H4 (cell line): ENCODE data around the gene ACTL10. TPM values are rescaled to one million over a fixed set of nuclear protein-coding genes. Genes with fewer than 3 reads are reported as not detected.

ENCODE experiments used
- DNase-seq: peaks from one replicate; pipeline ENCODE4 v3.0.0-alpha.2; 2015; ENCODE audit warnings: low spot score
- total RNA-seq: library from RNA; depleted of rRNA; stranded (reverse); fragments of >200 nt; shearing (Covaris generic); gene quantifications from 2 replicates; pipeline ENCODE4 v1.2.3, GENCODE V29; 2014

ACTL10 gene
- total RNA-seq, 1 experiment from 2014 or later = not detected

DNA sequence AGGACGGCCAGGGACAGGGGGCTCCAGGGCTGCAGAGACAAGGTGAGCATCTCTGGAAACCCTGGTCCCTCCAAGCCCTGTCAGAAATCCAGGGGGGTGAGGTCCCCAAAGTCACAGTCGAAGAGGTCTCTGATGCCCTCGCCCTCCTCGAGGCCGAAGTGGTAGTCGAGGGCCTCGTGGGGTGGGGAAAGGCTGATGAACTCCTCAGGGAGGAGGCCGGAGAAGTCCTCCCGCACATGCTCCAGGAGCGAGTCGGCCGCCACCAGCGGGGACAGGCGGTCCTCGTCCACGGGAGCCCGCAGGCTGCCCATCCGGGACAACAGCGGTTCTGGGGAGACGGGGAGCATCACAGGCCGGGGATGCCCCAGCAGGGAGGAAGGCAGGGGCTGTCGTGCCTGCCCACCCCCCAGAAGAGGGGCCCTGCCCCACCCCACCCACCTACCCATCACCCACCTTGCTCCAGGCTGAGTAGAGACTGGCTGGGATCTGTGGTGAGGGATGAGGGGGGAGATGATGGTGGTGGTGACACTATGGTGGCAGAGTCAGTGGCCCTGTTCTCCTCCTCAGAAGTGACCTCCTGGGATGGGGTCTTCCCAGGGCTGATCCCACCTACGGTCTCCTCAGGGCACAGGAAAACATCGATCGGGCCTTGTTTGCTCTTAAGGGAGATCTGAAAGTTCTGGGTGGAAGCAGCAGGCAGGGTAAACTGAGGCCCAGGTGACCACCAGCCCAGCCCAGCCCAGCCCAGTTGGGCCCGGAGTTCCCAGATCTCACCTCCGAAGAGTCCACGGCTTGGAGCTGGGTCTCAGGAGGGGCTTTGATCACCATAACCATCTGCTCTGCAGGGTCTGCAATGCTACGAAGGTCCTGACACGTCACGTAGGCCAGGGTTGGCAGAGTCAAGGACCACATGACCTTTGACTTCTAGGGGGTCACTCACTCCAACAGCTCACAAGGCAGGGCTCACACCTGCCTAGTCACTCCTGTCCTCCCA is 10.2 kb downstream of the ACTL10 start:
- no peak for DNase-seq

DNA sequence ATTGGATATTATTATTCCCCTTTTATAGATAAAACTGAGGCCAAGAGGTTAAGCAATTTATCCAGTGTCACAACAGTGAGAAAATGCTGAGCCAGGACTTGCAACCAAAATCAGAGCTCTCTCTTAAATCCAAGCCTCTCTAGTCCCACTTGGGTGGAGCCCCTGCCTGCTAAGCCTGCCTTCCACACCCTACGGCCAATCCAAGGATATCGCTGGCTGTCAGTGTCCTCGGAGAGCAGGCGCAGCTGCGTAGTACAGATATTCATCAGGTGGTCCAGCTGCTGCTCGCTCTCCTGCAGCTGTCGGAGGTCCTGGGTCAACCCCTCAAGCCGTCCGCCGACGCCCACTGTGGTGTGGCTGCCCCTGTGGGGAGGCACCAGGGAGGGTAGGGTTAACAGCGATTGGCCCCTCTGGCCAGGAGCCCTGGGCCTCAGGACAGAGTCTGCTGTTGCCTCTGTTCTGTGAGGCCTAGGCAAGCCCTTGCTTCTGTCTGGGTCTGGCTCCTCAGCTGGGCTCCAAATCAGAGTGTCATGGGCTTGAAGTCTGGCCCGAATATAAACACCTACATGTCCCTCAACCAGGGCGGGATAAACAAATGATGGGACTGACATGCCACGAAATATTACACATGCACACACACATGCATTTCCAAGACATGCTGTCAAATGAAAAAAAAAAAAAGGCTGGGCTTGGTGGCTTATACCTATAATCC is 11.4 kb downstream of the ACTL10 start:
- DNase-seq = no peak

DNA sequence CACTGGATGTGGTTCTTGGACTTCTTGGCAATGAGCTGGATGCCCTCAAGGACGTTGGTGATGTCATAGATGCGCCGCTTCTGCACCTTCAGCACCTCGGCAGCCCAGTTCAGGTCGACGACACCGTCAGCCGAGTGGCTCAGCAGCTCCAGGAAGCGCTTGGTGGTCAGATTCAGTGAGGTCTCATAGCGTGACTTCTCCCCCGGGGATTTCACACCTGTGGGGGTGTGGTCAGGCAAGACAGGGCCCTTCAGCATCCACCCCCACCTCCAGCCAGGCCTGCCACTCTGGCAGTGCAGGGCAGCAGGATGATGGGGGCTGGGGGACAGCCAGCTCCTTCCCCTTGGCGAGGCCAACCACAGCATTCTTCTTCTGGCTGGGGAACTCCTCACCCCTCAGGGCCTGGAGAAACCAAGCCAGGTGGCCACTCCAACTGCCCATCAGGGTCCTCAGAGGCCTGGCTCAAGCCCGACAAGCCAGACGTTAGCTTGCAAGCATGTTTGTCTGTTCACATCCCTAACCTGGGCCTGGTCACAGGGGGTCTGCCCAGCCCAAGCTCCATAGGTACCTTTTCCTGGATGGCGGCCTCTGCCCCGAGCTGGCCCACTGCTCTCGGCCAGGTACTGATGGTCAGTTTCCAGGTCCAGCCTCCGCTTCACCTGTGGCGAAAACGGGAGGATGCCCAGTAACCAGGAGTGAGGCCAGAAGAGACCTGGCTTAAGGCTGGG is 13.2 kb downstream of the ACTL10 start:
- no peak for DNase-seq

DNA sequence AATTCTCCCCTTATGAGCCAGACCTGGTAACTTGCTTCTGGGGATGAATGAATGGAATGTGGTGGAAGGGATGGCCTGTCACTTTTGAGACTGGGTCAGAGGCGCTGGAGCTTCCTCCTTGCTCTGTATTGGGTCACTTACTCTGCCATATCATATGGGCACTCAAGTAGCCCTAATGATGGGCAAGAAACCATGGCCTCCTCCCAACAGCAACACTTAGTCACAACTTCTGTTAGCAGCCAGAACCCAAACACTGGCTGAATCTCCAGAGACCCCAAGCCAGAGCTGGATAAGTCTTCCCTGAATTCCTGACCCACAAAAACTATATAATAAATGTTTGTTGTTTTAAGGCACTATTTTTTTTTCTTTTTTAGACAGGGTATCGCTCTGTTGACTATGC is 13.9 kb downstream of the ACTL10 start:
- DNase-seq = no peak

DNA sequence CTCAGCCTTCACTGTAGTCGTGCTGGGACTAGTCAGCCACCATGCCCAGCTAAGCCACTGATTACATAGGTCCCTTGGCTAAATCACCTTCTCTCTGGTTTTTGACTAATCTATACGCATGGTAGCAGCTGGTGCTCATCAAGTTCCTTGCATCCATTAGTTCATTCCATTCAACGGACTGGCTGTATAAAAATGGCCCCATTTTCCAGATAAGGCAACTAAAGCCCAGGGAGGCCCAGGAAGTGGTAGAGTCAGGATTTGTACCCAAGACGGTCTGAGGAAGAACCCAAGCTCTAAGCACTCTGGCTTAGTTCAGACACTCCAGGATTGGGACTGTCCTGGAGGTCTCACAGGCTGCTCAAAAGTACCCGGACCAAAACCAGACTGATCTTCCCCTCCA is 14.5 kb downstream of the ACTL10 start:
- DNase-seq = no peak

DNA sequence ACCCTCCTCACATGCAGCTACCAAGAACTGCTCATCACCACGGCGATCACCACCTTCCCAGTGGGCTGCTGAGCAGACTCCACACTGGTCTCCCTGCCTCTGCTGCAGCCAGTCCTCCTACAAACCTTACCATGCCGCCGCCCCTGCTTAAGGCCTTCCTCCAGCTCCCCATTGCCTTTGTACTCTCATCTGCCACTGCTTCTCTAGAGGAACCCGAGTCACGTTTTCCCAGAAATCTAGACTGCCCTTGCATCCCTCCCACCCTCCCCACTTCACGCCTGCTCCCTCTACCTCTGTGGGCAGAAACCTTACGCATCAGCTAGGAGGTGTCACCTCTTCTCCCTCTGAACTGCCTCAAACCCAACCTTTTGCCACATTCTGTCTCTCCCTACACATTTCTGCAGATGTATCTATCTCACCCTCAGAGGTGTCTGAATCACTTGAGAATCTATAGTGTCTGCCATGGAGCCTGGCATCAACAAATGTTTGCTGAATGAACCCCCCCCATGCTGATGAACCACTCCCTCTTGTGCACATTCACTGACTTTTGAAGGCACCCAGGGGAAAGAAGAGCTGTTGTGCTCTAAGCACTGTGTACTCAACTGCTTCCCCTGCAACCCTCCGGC is 15.1 kb downstream of the ACTL10 start:
- no peak for DNase-seq

DNA sequence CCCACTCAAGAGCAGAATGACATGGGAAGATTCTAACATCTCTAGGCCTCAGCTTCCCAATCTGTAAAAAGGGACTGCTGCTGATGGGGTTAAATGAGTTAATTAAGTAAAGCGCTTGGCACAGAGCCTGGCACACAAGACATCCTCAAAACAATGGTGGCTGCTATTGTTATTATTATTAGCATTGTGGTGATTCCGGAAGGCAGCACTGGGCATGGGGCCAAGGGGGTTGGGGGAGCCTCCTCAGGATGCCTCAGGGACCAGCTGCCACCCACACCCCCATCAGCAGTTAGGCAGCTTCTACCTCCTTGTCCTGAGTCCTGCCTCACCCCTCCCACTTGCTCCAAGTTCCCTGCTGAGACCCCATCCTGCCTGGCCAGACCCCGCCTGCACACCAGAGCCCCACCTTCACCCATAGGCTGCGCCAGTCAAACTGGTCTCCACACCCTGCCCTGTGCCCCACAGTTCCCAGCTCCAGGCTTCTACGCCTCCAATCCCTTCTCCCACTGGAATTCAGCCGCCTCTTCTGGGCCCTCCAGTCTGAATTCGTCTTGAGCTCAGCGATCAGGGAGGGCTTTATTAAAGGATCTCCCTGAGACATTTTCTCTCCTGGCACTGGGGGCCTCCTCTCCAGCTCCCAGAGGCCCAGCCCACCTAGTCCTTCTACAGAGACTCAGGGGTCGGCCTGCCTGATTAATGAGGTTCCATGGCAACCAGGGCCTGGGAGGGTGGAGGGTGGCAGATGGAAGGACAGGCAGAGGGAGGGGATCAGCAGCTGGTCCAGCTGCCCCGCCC is 18.0 kb downstream of the ACTL10 start:
- no peak for DNase-seq

DNA sequence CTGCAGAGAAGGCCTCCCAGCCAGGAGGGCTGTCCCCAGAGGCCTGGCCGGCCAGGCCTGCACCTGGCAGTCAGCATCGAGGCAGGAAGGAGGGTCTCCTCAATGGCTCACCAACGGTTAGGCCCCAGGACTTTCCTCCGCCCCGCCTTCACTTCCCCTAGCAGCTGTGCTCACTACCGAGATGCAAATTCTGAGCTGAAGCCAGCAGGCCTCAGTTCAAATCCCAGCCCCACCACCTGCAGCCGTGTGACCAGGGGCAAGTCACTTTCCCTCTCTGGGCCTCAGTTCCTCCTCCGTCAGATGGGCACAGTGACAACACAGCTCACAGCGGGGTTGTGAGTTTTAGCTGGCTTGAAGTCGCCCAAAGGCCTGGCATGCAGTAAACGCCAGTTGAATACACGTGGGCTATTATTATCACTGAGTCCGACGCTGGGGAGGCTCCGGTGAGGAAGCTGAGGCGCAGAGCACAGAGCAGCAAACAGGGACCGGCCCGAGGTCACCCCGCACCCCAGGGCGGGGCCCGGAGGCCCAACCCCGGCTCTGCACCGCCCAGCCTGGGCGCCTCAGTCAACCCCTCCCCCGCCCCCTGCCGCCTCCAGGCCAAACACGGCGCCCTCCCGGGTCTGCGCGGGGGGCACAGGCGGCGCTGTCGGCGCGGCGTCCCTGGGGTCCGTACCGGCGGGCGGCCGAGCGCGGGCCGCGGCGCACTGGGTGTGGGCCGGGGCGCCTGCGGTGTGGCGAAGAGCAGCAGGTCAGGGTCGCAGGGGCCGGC is 18.8 kb downstream of the ACTL10 start:
- no peak for DNase-seq

DNA sequence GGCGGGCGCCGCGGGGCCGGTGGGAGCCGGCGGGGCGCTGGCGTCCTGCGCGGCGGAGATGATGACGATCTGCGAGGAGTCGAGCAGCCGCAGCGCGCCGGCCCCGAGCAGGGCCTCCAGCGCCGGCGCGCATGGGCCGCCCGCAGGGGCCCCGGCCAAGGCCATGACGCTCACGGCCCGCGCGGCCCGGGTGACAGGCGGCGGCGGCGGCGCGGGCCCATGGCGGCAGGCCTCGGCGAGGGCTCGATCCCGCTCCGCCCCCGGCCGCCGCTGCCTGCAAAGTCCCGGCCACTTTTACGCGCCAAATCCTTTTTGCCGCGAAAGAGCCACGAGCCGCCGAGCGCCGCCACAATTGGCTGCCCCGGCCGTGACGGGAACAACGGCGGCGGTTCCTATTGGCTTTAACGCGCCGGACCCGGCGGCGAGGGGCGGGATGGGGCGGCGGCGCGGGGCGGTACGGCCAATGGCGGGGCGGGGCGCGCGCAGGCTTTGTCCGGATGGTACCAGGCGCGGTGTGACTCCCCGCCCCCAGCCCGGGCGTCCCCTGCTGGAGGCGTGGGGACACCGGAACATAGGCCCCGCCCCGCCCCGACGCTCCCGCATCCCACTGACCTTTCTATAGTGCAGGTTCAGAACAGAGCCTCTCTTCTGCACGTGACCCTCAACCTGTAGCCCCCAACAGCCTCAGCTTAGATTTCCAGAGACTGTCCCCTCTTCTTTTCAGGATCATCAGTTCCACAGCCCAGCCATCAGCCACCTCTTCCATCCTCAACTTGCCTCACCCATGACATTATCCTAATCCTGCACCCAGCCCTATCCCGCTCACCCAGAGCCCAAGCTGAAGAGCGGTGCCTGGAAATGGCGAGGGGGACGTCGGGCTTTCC is 19.6 kb downstream of the ACTL10 start, which contains the start of gene E2F1:
E2F1 (minus strand) TSS at position 286 of the 884 bp plus-strand sequence; CDS start at position 165, 121 bp downstream.
- DNase-seq = peak; percentile 86

DNA sequence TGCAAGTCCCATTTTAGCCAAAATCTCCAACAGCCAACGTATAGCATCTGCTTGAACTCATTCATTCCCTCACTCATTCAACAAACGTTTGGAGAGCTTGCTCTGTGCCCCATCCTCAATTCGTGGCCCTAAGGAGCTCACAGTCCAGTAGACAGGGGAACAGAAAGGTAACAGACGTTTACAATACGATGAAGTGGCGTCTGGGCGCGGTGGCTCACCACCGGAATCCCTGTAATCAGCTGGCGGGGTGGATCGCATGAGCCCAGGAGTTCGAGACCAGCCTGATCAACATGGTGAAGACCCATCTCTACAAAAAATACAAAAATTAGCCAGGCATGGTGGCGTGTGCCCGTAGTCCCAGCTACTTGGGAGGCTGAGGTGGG is 20.2 kb downstream of the ACTL10 start:
- no peak for DNase-seq

DNA sequence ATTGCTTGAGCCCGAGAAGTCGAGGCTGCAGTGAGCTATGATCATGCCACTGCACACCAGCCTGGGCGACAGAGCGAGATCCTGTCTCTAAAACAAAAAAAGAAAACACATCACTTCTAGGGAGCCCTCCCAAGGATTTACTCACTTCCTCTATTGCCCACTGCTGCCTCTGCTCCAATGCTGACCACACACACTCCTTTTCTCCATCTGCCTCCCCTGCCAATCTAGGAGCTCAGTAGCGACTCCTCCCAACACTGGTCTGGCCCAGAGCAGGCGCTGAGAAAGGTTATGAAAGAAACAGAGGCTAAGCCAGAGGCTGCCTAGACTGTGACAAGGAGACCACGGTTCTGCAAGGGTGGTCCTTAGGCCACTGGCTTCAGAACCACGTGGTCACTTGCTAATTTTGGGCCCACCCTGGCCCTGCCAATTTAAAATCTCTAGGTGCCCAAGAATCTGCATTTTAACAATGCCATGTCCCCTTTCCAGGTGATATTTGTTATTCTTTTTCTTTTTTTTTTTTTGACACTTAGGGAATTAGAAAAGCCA is 20.7 kb downstream of the ACTL10 start:
- DNase-seq = no peak

DNA sequence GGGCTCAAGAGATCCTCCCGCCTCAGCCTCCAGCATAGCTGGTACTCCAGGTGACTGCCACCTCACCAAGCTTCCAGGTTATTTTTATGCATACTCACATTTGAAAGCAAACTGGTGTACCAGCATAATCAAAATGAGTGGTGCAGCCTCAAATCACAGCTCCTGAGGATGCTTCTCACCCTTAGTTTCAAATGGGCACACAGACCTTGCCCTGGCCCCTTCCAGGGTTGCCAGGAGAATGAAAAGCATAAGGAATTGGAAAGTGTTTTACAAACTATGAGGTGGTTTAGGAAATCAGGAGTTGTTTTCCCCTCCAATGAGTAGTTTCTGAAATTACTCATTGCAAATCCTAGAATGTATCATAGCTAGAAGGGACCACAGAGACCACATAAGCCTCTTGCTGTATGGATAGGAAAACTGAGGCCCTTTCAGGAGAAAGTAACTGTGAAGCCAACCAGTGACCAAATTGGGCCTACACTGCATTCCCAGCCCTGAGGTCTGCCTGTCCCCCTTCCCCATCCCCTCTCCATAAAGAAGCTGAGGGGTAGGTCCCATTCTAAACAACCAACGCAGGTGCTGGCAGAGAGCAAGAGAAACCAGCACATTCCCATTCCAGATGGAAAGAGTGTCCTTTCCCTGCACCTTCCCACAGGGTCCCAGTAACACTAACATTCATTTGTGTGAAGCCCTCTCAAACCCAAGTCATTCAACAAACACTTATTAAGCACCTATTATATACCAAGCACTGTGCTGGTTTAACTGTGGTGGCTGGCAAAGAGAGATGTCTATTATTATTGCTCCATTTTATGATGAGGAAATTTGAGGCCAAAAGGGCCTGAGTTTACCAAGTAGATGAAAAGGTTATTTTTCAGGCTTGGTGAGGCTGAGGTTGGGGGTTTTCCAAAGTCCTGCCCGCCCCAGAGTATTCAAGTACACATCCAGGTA is 21.5 kb downstream of the ACTL10 start:
- DNase-seq = no peak

DNA sequence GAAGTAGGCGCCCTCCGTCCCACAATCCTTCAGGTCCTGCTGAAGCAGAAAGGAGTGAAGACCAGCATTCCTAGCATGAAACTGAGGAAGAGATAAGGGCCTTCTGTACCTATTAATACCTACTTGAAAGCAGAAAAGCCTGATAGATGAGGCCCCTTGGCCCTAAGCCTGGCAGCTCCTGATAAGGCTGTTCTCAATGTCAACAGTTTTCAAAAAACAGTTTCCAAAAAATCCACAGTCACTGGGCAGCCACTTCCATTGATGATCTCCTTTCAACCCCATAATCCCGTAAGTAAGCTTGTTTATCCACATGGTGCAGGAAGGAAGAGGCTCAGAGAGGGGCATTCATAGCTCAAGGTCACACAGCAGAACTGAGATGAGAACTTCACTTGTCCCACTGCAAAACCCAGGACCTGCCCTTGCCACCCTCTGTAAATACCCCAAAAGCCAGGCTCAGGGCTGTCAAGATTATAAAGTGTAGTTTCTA is 22.2 kb downstream of the ACTL10 start:
- no peak for DNase-seq

DNA sequence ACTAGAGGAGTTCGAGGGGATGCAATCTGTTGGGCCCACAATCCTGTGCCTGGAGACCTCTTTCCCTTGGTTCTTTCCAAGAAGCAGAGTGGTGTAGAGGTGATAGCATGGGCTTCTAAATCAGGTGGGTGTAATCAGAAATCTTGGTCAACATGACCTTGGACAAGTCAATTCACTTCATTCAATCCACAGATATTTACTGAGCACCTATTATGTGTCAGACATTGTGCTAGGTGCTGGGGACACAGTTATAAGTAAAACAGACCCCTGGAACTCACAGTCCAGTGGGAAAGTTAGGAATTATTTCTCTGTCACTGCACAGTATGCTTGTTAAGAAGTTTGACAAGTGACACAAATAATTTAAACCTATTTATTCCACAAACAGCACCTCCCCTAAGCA is 22.8 kb downstream of the ACTL10 start:
- DNase-seq = no peak

DNA sequence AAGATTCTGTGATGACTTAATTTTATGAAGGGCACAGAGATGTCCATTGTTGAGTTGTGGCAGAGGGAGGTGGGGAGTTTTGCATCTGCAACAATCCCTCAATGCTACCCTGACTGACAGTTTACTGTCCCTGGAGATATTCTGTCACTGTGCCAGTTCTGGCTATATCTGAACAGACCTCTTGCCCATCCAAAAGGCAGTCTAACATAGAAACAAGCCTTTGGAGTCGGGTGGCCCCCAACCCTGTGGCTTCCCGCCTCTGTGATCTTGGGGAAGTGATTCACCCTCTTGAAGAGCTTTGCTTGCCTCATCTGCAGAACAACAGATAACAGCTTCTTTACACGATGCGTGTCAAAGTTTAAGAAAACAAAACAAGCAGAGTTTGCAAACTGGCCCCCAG is 23.2 kb downstream of the ACTL10 start:
- no peak for DNase-seq

DNA sequence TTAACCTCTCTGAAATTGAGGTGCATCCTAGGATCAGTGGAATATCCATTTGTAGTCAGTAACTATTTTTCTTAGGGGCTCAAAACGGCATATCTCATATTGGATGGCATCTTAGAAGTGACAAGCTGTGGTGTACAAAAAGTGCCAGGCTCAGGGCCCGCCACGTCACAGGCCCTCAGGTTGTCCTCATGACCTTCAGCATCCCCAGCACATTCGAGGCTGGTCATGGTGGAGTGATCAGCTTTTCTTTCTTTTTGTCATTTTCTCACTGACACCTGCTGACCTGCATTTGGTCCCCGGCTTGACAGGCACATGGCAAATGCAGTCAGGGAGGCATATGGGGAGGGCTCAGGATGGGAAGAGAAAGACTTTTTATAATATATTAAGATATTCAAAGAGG is 26.5 kb downstream of the ACTL10 start:
- DNase-seq = no peak
